Liver (tissue), 9 donors: ENCODE measurements around the gene STEAP3. TPM values are rescaled to one million over a fixed set of nuclear protein-coding genes. Genes with fewer than 3 reads are reported as not detected.

Source experiments
- DNase-seq: peaks from one replicate; pipeline ENCODE4 v3.0.0-alpha.2; 2017; ENCODE audit warnings: low spot score
- H3K27ac ChIP-seq, 2 donors: one replicate each; pipeline ENCODE4 v1.7.0; 2013; ENCODE audit warnings: inconsistent platforms in 2 of 2, low read length in 2 of 2, control low read depth in 1 of 2, low read depth in 1 of 2, mild to moderate bottlenecking in 1 of 2
- H3K27me3 ChIP-seq, 4 donors: one replicate each; pipeline versions ENCODE4 v1.6.1 to v1.7.0; 2013; ENCODE audit warnings: low read length in 3 of 4, inconsistent platforms in 1 of 4, mild to moderate bottlenecking in 1 of 4, moderate library complexity in 1 of 4; ENCODE audit not compliant: control insufficient read depth in 4 of 4, insufficient read depth in 4 of 4
- H3K36me3 ChIP-seq, 4 donors: one replicate each; pipeline versions ENCODE4 v1.6.1 to v1.7.0; 2013; ENCODE audit warnings: low read length in 3 of 4, mild to moderate bottlenecking in 3 of 4, low read depth in 1 of 4, moderate library complexity in 1 of 4; ENCODE audit not compliant: control insufficient read depth in 4 of 4, insufficient read depth in 3 of 4
- H3K4me1 ChIP-seq, 4 donors: one replicate each; pipeline versions ENCODE4 v1.6.1 to v1.7.0; 2013; ENCODE audit warnings: low read length in 3 of 4, mild to moderate bottlenecking in 3 of 4, moderate library complexity in 1 of 4; ENCODE audit not compliant: control insufficient read depth in 4 of 4, insufficient read depth in 4 of 4
- H3K4me3 ChIP-seq, 3 donors: one replicate each; pipeline versions ENCODE4 v1.6.1 to v1.7.0; 2013; ENCODE audit warnings: low read length in 3 of 3, control low read depth in 1 of 3, low read depth in 1 of 3, mild to moderate bottlenecking in 1 of 3
- H3K9ac ChIP-seq, 2 donors: one replicate each; pipeline ENCODE4 v1.7.0; 2013; ENCODE audit warnings: low read length in 2 of 2, mild to moderate bottlenecking in 2 of 2, moderate library complexity in 2 of 2, control low read depth in 1 of 2, low read depth in 1 of 2
- H3K9me3 ChIP-seq, 4 donors: one replicate each; pipeline versions ENCODE4 v1.6.1 to v1.7.0; 2013; ENCODE audit warnings: low read length in 3 of 4; ENCODE audit not compliant: control insufficient read depth in 4 of 4
- ATF3 ChIP-seq: IDR thresholded peaks from 2 replicates; pipeline ENCODE4 v1.6.1; 2016; ENCODE audit warnings: antibody characterized with exemption
- CTCF ChIP-seq: fragments of 150-350 bp; IDR thresholded peaks from 2 replicates; pipeline ENCODE4 v1.5.1; 2017; ENCODE audit warnings: improper control_type of control experiment, low read depth, low read length; ENCODE audit not compliant: missing input control
- EGR1 ChIP-seq, 2 donors: IDR thresholded peaks; 2 replicates each; pipeline ENCODE4 v1.6.1; 2016 to 2018; ENCODE audit warnings: antibody characterized with exemption in 2 of 2, low read depth in 2 of 2
- FOXA1 ChIP-seq: IDR thresholded peaks from 2 replicates; pipeline ENCODE4 v1.6.1; 2016; ENCODE audit warnings: antibody characterized with exemption
- FOXA2 ChIP-seq: IDR thresholded peaks from 2 replicates; pipeline ENCODE4 v1.6.1; 2016; ENCODE audit warnings: antibody characterized with exemption
- GABPA ChIP-seq, 2 donors: IDR thresholded peaks in 1 of 2; conservative IDR thresholded peaks in 1 of 2; 2 replicates each; pipeline ENCODE4 v1.6.1; 2016; ENCODE audit warnings: antibody characterized with exemption in 2 of 2, mild to moderate bottlenecking in 1 of 2, moderate library complexity in 1 of 2
- HNF4A ChIP-seq, 2 donors: conservative IDR thresholded peaks; 2 replicates each; pipeline ENCODE4 v1.6.1; 2016; ENCODE audit warnings: antibody characterized with exemption in 2 of 2, mild to moderate bottlenecking in 2 of 2
- HNF4G ChIP-seq: IDR thresholded peaks from 2 replicates; pipeline ENCODE4 v1.6.1; 2016; ENCODE audit warnings: antibody characterized with exemption
- JUND ChIP-seq, 2 donors: IDR thresholded peaks; 2 replicates each; pipeline ENCODE4 v1.6.1; 2016; ENCODE audit warnings: antibody characterized with exemption in 2 of 2
- NR2F2 ChIP-seq: IDR thresholded peaks from 2 replicates; pipeline ENCODE4 v1.6.1; 2016; ENCODE audit warnings: antibody characterized with exemption
- RAD21 ChIP-seq, 2 donors: IDR thresholded peaks; 2 replicates each; pipeline ENCODE4 v1.6.1; 2016; ENCODE audit warnings: antibody characterized with exemption in 2 of 2, mild to moderate bottlenecking in 2 of 2
- REST ChIP-seq: IDR thresholded peaks from 2 replicates; pipeline ENCODE4 v1.6.1; 2016; ENCODE audit warnings: antibody characterized with exemption, mild to moderate bottlenecking
- RXRA ChIP-seq, 2 donors: IDR thresholded peaks; 2 replicates each; pipeline ENCODE4 v1.6.1; 2017 to 2018; ENCODE audit warnings: antibody characterized with exemption in 2 of 2, mild to moderate bottlenecking in 1 of 2
- SP1 ChIP-seq: IDR thresholded peaks from 2 replicates; pipeline ENCODE4 v1.6.1; 2018; ENCODE audit warnings: antibody characterized with exemption, mild to moderate bottlenecking
- TAF1 ChIP-seq: conservative IDR thresholded peaks from 2 replicates; pipeline ENCODE4 v1.6.1; 2016; ENCODE audit warnings: antibody characterized with exemption, mild to moderate bottlenecking
- YY1 ChIP-seq: IDR thresholded peaks from 2 replicates; pipeline ENCODE4 v1.6.1; 2016; ENCODE audit warnings: antibody characterized with exemption, mild to moderate bottlenecking
- WGBS: extraction: QIAGEN DNeasy Blood & Tissue Kit; methylation state at CpG from one replicate; pipeline ENCODE4 v1.1.7; 2013; 5-methylcytosine and 5-hydroxymethylcytosine counted together
- polyA plus RNA-seq, 2 donors: library from polyadenylated mRNA; stranded (reverse) in 1 of 2; unstranded in 1 of 2; fragments of 200-250 nt in 1 of 2; fragments of >200 nt in 1 of 2; fragmentation: Nextera tagmentation in 1 of 2; extraction: Ambion mirVana in 1 of 2; gene quantifications; one replicate each; pipeline versions ENCODE4 v1.2.1 to v1.2.3, GENCODE V29; 2013 to 2015
- total RNA-seq, 2 donors: library from RNA; depleted of rRNA; stranded (reverse); fragments of >200 nt; gene quantifications; one replicate each; pipeline ENCODE4 v1.2.3, GENCODE V29; 2014
- TF ChIP-seq, protein P1 (sequence below): IDR thresholded peaks from 2 replicates; pipeline ENCODE4 v1.6.1; 2016; ENCODE audit warnings: antibody characterized with exemption
- TF ChIP-seq, protein P2 (sequence below): IDR thresholded peaks from 2 replicates; pipeline ENCODE4 v1.6.1; 2016; ENCODE audit warnings: antibody characterized with exemption
- donor health status: healthy.
- donor health status: healthy.
- donor health status: healthy.
- donor health status: healthy.
- donor health status: healthy.

Gene STEAP3
- total and polyA plus RNA-seq, 4 donors: 44.4 to 158 (median 113) TPM

- Histone ChIP-seq H3K4me3 (no peak overlapping the region), H3K27me3 (no peaks in the 10 kb centered on the region), H3K9ac (no peak overlapping the region), H3K27ac (no peak overlapping the region), H3K36me3 (no peaks in the 10 kb centered on the region), H3K4me1 (peaks cover 0 to 17% (median 7%) of the 10 kb centered on the region in 4 donors), H3K9me3 (no peaks in the 10 kb centered on the region)
- TF ChIP-seq FOXA1: no peak
- TF ChIP-seq CTCF: no peak
- TF ChIP-seq RAD21 (IDR thresholded peaks at IDR 0.05): no peak
- TF ChIP-seq YY1: no peak
- no peak for TF ChIP-seq REST
- no peak for TF ChIP-seq RXRA (IDR thresholded peaks at IDR 0.05)
- no peak for TF ChIP-seq FOXA2
- no peak for TF ChIP-seq ATF3
- TF ChIP-seq EGR1 (IDR thresholded peaks at IDR 0.05; ENCODE audit: low read depth in 2 of 2): no peak
- TF ChIP-seq, protein P1, sequence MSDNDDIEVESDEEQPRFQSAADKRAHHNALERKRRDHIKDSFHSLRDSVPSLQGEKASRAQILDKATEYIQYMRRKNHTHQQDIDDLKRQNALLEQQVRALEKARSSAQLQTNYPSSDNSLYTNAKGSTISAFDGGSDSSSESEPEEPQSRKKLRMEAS: no peak
- no peak for TF ChIP-seq JUND (IDR thresholded peaks at IDR 0.05)
- TF ChIP-seq HNF4A (conservative IDR thresholded peaks at IDR 0.05): no peak
- TF ChIP-seq GABPA (IDR thresholded peaks at IDR 0.05 in 1 of 2, conservative IDR thresholded peaks at IDR 0.05 in 1 of 2): no peak
- TF ChIP-seq TAF1: no peak
- no peak for TF ChIP-seq HNF4G
- no peak for TF ChIP-seq SP1
- TF ChIP-seq, protein P2, sequence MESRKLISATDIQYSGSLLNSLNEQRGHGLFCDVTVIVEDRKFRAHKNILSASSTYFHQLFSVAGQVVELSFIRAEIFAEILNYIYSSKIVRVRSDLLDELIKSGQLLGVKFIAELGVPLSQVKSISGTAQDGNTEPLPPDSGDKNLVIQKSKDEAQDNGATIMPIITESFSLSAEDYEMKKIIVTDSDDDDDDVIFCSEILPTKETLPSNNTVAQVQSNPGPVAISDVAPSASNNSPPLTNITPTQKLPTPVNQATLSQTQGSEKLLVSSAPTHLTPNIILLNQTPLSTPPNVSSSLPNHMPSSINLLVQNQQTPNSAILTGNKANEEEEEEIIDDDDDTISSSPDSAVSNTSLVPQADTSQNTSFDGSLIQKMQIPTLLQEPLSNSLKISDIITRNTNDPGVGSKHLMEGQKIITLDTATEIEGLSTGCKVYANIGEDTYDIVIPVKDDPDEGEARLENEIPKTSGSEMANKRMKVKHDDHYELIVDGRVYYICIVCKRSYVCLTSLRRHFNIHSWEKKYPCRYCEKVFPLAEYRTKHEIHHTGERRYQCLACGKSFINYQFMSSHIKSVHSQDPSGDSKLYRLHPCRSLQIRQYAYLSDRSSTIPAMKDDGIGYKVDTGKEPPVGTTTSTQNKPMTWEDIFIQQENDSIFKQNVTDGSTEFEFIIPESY: no peak
- TF ChIP-seq NR2F2: no peak
- 96% methylated on average over 1 of the region's 1 CpG for WGBS
- DNase-seq: no peak
Observed at GRCh38 chr2:119202610-119203310, 20.9 kb upstream of the STEAP3 start.
